Measurements from ENCODE around the gene POP5.
"Not testable (repeated sequence)": the region's sequence is repeated elsewhere in the genome, so short reads cannot be mapped to it uniquely, and the experiment has no call there.

DNA sequence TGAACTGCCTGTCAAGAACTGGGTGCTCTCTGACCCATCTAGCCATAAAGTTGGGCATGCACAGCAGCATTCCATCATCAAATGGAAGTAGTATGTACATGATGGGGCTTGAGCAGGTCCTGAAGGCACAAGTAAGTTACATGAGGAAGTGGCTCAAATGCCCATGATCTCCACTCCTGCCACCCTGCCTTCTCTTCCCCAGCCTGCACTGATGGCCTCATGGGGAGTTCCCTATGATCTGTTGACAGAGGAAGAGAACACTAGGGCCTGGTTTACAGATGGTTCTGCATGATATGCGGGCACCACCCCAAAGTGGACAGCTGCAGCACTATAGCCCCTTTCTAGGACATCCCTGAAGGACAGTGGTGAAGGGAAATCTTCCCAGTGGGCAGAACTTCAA lies 30.3 kb upstream of the POP5 start:
- not testable (repeated sequence) for TF ChIP-seq EZH2 (IDR thresholded peaks at IDR 0.05); POLR2AphosphoS5 (IDR thresholded peaks at IDR 0.05; ENCODE audit: borderline replicate concordance, low read depth, low read length); FOXP2 (optimal IDR thresholded peaks at IDR 0.05; ENCODE audit: control extremely low read depth, extremely low read length, insufficient read depth)

Data from SK-N-MC (cell line).